ENCODE results near the gene NELFA.

GRCh38 chr4:1970926-1971325, 37.8 kb downstream of the NELFA start:
- TF ChIP-seq ARNTL (CRISPR knock-in tag; IDR thresholded peaks at IDR 0.05; ENCODE audit: borderline replicate concordance, low read depth) (no peak), GLIS3 (CRISPR knock-in tag; IDR thresholded peaks at IDR 0.05) (no peak), OSR1 (CRISPR knock-in tag; IDR thresholded peaks at IDR 0.05) (no peak), TCF4 (CRISPR knock-in tag; IDR thresholded peaks at IDR 0.05; ENCODE audit: borderline replicate concordance) (no peak), PATZ1 (CRISPR knock-in tag; IDR thresholded peaks at IDR 0.05; ENCODE audit: borderline replicate concordance) (no peak), CSDC2 (CRISPR knock-in tag; IDR thresholded peaks at IDR 0.05) (no peak), ZFP3 (CRISPR knock-in tag; IDR thresholded peaks at IDR 0.05) (no peak), RARB (CRISPR knock-in tag; IDR thresholded peaks at IDR 0.05) (no peak), ZNF565 (CRISPR knock-in tag; conservative IDR thresholded peaks at IDR 0.05; ENCODE audit: low read depth) (no peak), ZNF70 (CRISPR knock-in tag; IDR thresholded peaks at IDR 0.05) (no peak), CSRNP3 (CRISPR knock-in tag; IDR thresholded peaks at IDR 0.05) (no peak), ZFP30 (CRISPR knock-in tag; IDR thresholded peaks at IDR 0.05) (no peak), ZNF8 (CRISPR knock-in tag; IDR thresholded peaks at IDR 0.05) (no peak), ESRRG (CRISPR knock-in tag; IDR thresholded peaks at IDR 0.05) (no peak)
